Endothelial cell (in vitro differentiated cells): ENCODE results near the gene ZNF593. TPM values are rescaled to one million over a fixed set of nuclear protein-coding genes. Genes with fewer than 3 reads are reported as not detected.

ENCODE experiments used
- DNase-seq: peaks from one replicate; pipeline ENCODE4 v3.0.0; 2021; ENCODE audit warnings: low spot score
- H3K27ac Mint-ChIP-seq: one replicate; pipeline ENCODE4 v1.8.0; 2021; ENCODE audit warnings: mixed read lengths, inconsistent platforms; ENCODE audit not compliant: unreplicated experiment
- H3K27me3 Mint-ChIP-seq: one replicate; pipeline ENCODE4 v1.8.0; 2021; ENCODE audit warnings: mild to moderate bottlenecking, moderate library complexity, mixed read lengths, inconsistent platforms; ENCODE audit not compliant: unreplicated experiment
- H3K36me3 Mint-ChIP-seq: one replicate; pipeline ENCODE4 v1.8.0; 2021; ENCODE audit warnings: mild to moderate bottlenecking, low read depth, mixed read lengths, inconsistent platforms; ENCODE audit not compliant: unreplicated experiment
- H3K4me1 Mint-ChIP-seq: one replicate; pipeline ENCODE4 v1.8.0; 2021; ENCODE audit warnings: mild to moderate bottlenecking, mixed read lengths, inconsistent platforms; ENCODE audit not compliant: unreplicated experiment
- H3K4me3 Mint-ChIP-seq: one replicate; pipeline ENCODE4 v1.8.0; 2021; ENCODE audit warnings: mild to moderate bottlenecking, mixed read lengths, inconsistent platforms; ENCODE audit not compliant: unreplicated experiment
- H3K9me3 Mint-ChIP-seq: one replicate; pipeline ENCODE4 v1.8.0; 2021; ENCODE audit warnings: mixed read lengths, inconsistent platforms; ENCODE audit not compliant: unreplicated experiment
- total RNA-seq: library from RNA; stranded (reverse); fragmentation: NEBNext Ultra II Directional; extraction: Animal tissue kit (Norgen Biotek cat#: 25700); gene quantifications from one replicate; pipeline ENCODE4 v1.2.1, GENCODE V29; 2021; ENCODE audit not compliant: unreplicated experiment
- TF ChIP-seq, protein P1 (sequence below): fragments of 200-600 bp; sonication (generic); IDR thresholded peaks from one replicate; pipeline ENCODE4 v1.5.0; 2021; ENCODE audit warnings: antibody characterized with exemption; ENCODE audit not compliant: unreplicated experiment

The ZNF593 gene
- total RNA-seq, 1 donor from 2014 or later: 17.9 TPM

DNA sequence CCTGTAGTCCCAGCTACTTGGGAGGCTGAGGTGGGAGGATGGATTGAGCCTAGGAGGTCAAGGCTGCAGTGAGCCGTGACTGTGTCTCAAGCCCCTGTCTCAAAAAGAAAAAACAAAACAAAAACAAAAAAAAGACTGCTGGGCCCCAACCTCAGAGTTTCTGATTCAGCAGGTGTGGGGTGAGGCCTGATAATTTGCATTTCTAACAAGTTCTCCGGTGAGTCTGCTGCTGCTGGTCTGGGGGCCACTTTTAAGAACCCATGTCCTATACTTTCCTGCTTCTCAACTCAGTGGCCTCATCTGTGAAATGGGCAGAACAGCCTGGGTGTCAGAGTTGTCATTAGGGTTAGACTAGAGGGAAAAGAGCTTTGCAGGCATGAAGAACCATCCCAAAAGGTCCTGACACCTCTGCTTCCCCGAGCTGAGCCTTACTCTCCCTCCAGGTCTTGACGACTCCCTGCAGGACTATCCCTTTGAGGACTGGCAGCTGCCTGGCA, 10.3 kb downstream of the ZNF593 start:
- H3K4me3 Mint-ChIP-seq: no peak overlapping the region
- no peak for DNase-seq
- peaks cover 15% of the 10 kb centered on the region for H3K4me1 Mint-ChIP-seq
- H3K27me3 Mint-ChIP-seq: peaks cover 3% of the 10 kb centered on the region
- H3K36me3 Mint-ChIP-seq: peaks cover 5% of the 10 kb centered on the region
- H3K9me3 Mint-ChIP-seq: no peaks in the 10 kb centered on the region
- TF ChIP-seq, protein P1, sequence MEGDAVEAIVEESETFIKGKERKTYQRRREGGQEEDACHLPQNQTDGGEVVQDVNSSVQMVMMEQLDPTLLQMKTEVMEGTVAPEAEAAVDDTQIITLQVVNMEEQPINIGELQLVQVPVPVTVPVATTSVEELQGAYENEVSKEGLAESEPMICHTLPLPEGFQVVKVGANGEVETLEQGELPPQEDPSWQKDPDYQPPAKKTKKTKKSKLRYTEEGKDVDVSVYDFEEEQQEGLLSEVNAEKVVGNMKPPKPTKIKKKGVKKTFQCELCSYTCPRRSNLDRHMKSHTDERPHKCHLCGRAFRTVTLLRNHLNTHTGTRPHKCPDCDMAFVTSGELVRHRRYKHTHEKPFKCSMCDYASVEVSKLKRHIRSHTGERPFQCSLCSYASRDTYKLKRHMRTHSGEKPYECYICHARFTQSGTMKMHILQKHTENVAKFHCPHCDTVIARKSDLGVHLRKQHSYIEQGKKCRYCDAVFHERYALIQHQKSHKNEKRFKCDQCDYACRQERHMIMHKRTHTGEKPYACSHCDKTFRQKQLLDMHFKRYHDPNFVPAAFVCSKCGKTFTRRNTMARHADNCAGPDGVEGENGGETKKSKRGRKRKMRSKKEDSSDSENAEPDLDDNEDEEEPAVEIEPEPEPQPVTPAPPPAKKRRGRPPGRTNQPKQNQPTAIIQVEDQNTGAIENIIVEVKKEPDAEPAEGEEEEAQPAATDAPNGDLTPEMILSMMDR: no peak
- H3K27ac Mint-ChIP-seq: no peak overlapping the region

DNA sequence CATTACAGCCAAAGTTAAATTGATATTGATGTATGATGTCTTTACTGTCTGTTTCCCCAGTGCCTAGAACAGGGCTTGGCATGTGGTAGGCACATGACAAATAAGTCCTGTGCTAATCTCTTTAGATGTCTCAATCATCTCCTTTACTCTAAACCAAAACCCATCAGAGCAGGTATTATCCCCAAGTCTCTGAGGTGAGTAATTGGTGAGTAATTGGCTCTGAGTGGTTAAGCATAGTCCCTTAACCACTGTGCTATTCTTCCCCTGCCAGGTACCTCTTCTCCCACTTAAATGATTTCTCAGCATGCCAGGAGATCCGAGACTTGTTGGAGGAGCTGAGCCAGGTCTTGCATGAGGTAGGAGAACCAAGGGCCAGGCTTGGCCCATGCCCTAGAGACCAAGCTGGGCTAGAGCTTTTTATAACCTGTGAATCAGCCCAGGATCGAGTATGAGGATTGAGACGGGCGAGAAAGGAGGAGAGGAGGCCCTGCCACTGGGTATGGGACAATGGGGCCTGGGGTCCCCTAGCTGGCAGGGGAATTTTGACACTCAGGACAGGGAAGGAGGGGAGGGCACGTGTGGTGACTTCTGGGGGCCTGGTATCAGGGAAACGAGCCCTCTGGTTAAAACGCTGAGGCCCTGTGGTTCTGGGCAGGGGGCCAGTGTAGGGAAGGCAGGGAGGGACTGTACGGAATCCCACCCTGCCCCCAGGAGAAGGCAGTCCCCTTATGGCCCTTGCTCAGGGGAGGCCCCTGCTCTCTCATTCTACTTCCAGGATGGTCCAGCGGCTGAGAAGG, 12.1 kb downstream of the ZNF593 start:
- Mint-ChIP-seq H3K27ac (peak overlapping the region; percentile 48), H3K4me3 (peak overlapping the region; percentile 42), H3K27me3 (peaks cover 3% of the 10 kb centered on the region), H3K4me1 (peaks cover 15% of the 10 kb centered on the region), H3K36me3 (peaks cover 10% of the 10 kb centered on the region), H3K9me3 (no peaks in the 10 kb centered on the region)
- TF ChIP-seq, protein P1: no peak
- no peak for DNase-seq

DNA sequence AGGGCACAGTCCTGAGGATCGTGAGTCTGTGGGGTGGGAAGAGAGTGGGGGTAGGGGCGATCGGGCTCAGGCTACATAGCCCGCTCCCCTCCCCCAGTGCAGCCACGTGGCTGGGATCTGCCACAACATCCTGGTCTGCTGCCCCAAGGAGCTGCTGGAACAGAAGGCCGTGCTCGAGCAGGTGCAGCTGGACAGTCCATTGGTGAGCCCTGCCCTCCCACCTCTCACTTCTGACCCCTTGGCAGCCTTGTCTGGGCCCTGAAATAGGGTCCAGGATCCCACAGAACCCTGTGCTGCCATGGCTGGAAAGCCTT, 12.6 kb downstream of the ZNF593 start:
- peaks cover 10% of the 10 kb centered on the region for H3K36me3 Mint-ChIP-seq
- no peaks in the 10 kb centered on the region for H3K9me3 Mint-ChIP-seq
- no peak overlapping the region for H3K4me3 Mint-ChIP-seq
- peaks cover 3% of the 10 kb centered on the region for H3K27me3 Mint-ChIP-seq
- TF ChIP-seq, protein P1: no peak
- peaks cover 13% of the 10 kb centered on the region for H3K4me1 Mint-ChIP-seq
- no peak for DNase-seq
- no peak overlapping the region for H3K27ac Mint-ChIP-seq

DNA sequence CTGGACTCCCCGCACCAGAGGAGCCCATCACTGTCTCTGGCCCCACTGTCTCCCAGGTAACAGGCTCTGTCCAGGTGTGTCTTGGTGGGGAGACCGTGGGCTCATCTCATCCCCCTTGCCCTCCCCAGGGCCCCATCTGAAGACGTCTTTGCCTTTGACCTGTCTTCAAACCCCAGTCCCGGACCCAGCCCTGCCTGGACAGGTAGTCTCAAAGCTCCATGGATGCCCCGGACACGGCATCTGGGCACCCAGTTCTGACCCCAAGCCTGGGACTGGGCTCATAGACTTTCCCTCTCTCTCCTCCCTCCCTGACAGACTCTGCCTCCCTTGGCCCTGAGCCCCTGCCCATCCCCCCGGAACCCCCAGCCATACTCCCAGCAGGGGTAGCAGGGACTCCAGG, 14.4 kb downstream of the ZNF593 start:
- peaks cover 3% of the 10 kb centered on the region for H3K4me1 Mint-ChIP-seq
- DNase-seq: no peak
- no peaks in the 10 kb centered on the region for H3K9me3 Mint-ChIP-seq
- no peak overlapping the region for H3K4me3 Mint-ChIP-seq
- H3K36me3 Mint-ChIP-seq: peaks cover 10% of the 10 kb centered on the region
- no peaks in the 10 kb centered on the region for H3K27me3 Mint-ChIP-seq
- H3K27ac Mint-ChIP-seq: no peak overlapping the region
- TF ChIP-seq, protein P1: no peak

DNA sequence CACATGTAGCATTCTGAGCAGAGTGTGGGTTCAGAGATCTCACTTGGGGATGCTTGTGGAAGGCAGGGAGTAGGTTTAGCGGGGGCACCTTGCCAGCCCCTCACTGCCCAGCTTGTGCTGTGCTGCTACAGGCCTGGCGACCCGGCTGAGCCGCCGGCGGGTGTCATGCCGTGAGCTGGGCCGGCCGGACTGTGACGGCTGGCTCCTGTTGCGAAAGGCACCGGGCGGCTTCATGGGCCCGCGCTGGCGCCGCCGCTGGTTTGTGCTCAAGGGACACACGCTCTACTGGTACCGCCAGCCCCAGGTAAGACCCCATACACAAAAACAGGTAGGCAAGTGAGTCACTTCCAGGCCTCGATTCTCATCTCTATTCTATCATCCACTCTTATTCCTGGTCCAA, 15.2 kb downstream of the ZNF593 start:
- Mint-ChIP-seq H3K27me3 (no peaks in the 10 kb centered on the region), H3K9me3 (no peaks in the 10 kb centered on the region), H3K27ac (no peak overlapping the region), H3K4me3 (no peak overlapping the region), H3K4me1 (no peaks in the 10 kb centered on the region), H3K36me3 (peaks cover 15% of the 10 kb centered on the region)
- no peak for DNase-seq
- TF ChIP-seq, protein P1: no peak
